OCI-LY3 (cell line): ENCODE data around the gene ZDHHC19.
"Not testable (repeated sequence)": the region's sequence is repeated elsewhere in the genome, so short reads cannot be mapped to it uniquely, and the experiment has no call there.

Experiments
- H2AFZ ChIP-seq: fragments of 200-600, 300-600 bp; shearing (Covaris generic); 2 replicates; pipeline ENCODE4 v1.6.0; 2014; ENCODE audit warnings: antibody characterized with exemption, low read depth, low read length
- H3K27ac ChIP-seq: fragments of 200-600, 300-600 bp; sonication (generic); 2 replicates; pipeline ENCODE4 v1.5.1; 2014; ENCODE audit warnings: mild to moderate bottlenecking, low read length, moderate library complexity, mixed read lengths
- H3K27me3 ChIP-seq: fragments of 200-600, 300-600 bp; sonication (generic); 2 replicates; pipeline ENCODE4 v1.6.1; 2014; ENCODE audit warnings: low read depth, low read length, mixed read lengths
- H3K36me3 ChIP-seq: fragments of 200-600, 300-600 bp; sonication (generic); replicated peaks from 2 replicates; pipeline ENCODE3; 2014; ENCODE audit warnings: low read depth, low read length, mixed read lengths
- H3K4me1 ChIP-seq: fragments of 300-600, 200-600 bp; sonication (generic); 2 replicates; pipeline ENCODE4 v1.6.1; 2014; ENCODE audit warnings: low read length, mixed read lengths
- H3K4me2 ChIP-seq: fragments of 200-600, 300-600 bp; sonication (generic); 2 replicates; pipeline ENCODE4 v1.6.1; 2014; ENCODE audit warnings: low read length, mixed read lengths
- H3K4me3 ChIP-seq: fragments of 300-600, 200-600 bp; sonication (generic); 2 replicates; pipeline ENCODE4 v1.5.1; 2014; ENCODE audit warnings: antibody characterized with exemption, mild to moderate bottlenecking, low read length, moderate library complexity
- H3K79me2 ChIP-seq: fragments of 300-600, 200-600 bp; shearing (Covaris generic); 2 replicates; pipeline ENCODE4 v1.6.1; 2014; ENCODE audit warnings: mild to moderate bottlenecking, low read length, mixed read lengths
- H3K9ac ChIP-seq: fragments of 300-600, 200-600 bp; shearing (Covaris generic); 2 replicates; pipeline ENCODE4 v1.6.0; 2014; ENCODE audit warnings: mild to moderate bottlenecking, low read length, moderate library complexity
- H3K9me3 ChIP-seq: fragments of 200-600, 300-600 bp; shearing (Covaris generic); 2 replicates; pipeline ENCODE4 v1.6.1; 2014; ENCODE audit warnings: low read length, mixed read lengths; ENCODE audit not compliant: insufficient read depth
- H4K20me1 ChIP-seq: fragments of 200-600, 300-600 bp; sonication (generic); 2 replicates; pipeline ENCODE4 v1.6.1; 2016; ENCODE audit warnings: low read length, mixed read lengths; ENCODE audit not compliant: insufficient read depth
- CTCF ChIP-seq: fragments of 200-600, 300-600 bp; sonication (generic); IDR thresholded peaks from 2 replicates; pipeline ENCODE4 v1.5.1; 2014; ENCODE audit warnings: antibody characterized with exemption, low read length, low read depth
- EZH2phosphoT487 ChIP-seq: fragments of 200-600 bp; shearing (Covaris generic); IDR thresholded peaks from 2 replicates; pipeline ENCODE4 v1.6.1; 2018; ENCODE audit warnings: antibody characterized with exemption, mixed run types, low read depth

The ZDHHC19 gene

DNA sequence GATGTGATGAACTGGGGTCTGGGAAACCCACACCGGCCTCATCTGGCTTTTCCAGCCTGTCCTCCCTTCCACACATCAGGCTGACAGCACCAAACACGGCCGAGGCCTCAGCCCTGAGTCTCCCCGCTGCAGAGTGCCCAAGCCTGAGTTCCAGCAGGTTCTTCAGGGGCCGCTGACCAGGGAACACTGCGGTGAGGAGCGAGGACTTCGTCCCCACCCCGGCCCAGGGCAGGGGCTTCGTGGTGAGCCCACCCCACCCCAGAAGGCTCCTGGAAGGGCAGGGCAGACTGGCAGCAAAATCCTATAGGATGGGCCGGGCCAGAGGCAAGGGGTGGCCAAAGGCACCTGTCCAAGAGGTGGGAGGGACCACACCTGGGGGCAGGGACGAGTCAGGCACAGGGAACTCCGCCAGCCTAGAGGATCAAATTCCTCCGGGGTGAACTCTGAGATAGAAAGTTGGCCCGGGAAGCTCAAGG is 4.9 kb upstream of the ZDHHC19 start, which contains the start of gene SLC51A:
TSS of gene SLC51A (plus strand) at position 446 of the 476 bp plus-strand sequence. CDS start 179 bp downstream, outside the sequence.
- H3K4me1 ChIP-seq = peaks cover 8% of the 10 kb centered on the region; the same call in 1 of the 2 replicates
- H3K36me3 ChIP-seq = no peaks in the 10 kb centered on the region
- no peak for TF ChIP-seq CTCF
- TF ChIP-seq EZH2phosphoT487 = no peak
- no peak within 1 kb of the TSS for H3K4me3 ChIP-seq
- H3K9ac ChIP-seq = no peak within 1 kb of the TSS
- no peak within 1 kb of the TSS for H3K4me2 ChIP-seq
- no peaks in the 10 kb centered on the region for H3K9me3 ChIP-seq
- H3K27ac ChIP-seq = no peak within 1 kb of the TSS
- no peaks in the 10 kb centered on the region for H3K79me2 ChIP-seq
- no peaks in the 10 kb centered on the region for H4K20me1 ChIP-seq
- no peaks in the 10 kb centered on the region for H3K27me3 ChIP-seq
- H2AFZ ChIP-seq = no peak within 1 kb of the TSS

- no peaks in the 10 kb centered on the region for H3K36me3 ChIP-seq
- H3K9me3 ChIP-seq = no peaks in the 10 kb centered on the region
- H3K4me2 ChIP-seq = no peak overlapping the region
- H3K9ac ChIP-seq = no peak overlapping the region
- no peaks in the 10 kb centered on the region for H4K20me1 ChIP-seq
- no peaks in the 10 kb centered on the region for H3K79me2 ChIP-seq
- H2AFZ ChIP-seq = no peak overlapping the region
- H3K4me1 ChIP-seq = peaks cover 8% of the 10 kb centered on the region; the same call in 1 of the 2 replicates
- no peak overlapping the region for H3K4me3 ChIP-seq
- H3K27me3 ChIP-seq = no peaks in the 10 kb centered on the region
- no peak overlapping the region for H3K27ac ChIP-seq
- TF ChIP-seq EZH2phosphoT487 (no peak), CTCF (no peak)
Measured at GRCh38 chr3:196215493-196216020, 4.4 kb upstream of the ZDHHC19 start.

DNA sequence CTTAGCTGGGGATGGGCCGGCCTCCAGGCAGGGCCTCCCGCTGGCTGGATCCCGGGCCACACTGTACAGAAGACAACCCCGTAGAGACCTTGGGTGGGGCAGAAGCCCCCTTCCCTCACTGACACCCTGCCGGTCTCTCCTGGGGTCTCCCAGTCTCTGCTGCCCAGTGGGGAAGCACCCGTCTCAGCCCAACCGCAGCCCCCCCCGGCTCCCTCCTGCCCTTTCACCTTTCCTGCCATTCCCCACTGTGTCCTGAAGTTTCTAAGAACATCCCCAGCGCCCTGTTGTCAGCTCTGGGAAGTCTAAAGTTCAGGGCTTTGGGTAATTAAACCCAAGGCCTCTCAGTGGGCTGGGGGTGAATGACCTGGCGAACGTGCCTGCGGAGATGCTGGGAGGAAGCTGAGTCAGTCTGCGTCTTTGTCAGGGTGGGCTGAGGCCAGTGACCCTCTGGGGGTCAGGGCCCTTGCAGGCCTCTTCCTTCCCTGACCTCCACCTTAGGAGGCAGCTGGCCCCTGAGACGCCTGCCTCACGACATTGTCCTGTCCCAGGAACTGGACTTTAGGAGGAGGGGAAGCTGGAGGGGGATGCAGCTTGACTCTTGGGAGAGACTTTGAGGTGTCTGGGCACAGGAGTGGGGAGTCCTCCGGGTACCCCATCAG is 3.7 kb upstream of the ZDHHC19 start:
- peaks cover 8% of the 10 kb centered on the region; the same call in 1 of the 2 replicates for H3K4me1 ChIP-seq
- H4K20me1 ChIP-seq = no peaks in the 10 kb centered on the region
- no peaks in the 10 kb centered on the region for H3K9me3 ChIP-seq
- no peak overlapping the region for H3K27ac ChIP-seq
- no peak overlapping the region for H3K9ac ChIP-seq
- H3K79me2 ChIP-seq = no peaks in the 10 kb centered on the region
- H3K4me3 ChIP-seq = no peak overlapping the region
- H3K4me2 ChIP-seq = no peak overlapping the region
- no peak overlapping the region for H2AFZ ChIP-seq
- TF ChIP-seq CTCF (no peak), EZH2phosphoT487 (no peak)
- no peaks in the 10 kb centered on the region for H3K27me3 ChIP-seq
- no peaks in the 10 kb centered on the region for H3K36me3 ChIP-seq

DNA sequence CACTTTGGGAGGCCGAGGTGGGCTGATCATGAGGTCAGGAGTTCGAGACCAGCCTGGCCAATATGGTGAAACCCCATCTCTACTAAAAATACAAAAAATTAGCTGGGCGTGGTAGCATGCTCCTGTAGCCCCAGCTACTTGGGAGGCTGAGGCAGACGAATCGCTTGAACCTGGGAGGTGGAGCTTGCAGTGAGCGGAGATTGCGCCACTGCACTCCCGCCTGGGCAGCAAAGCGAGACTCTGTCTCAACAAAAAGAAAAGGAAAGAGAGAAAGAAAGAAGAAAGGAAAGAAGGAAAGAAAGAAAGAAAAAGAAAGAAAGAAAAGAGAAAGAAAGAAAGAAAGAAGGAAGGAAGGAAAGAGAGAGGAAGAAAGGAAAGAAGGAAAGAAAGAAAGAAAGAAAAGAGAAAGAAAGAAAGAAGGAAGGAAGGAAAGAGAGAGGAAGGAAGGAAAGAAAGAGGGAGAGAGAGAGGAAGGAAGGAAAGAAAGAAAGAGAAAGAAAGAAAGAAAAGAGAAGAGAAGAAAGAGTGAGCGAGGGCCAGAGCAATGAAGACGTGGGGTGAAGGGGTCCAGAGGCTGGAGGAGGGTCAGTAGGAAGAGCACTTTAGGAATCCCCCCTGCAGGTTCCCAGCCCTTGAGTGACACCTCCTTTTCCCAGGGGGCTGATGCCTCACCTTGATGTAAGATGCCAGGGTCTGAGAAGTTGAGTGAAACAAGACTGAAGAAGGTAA is 1.1 kb downstream of the ZDHHC19 start:
- H3K4me2 ChIP-seq, H3K36me3 ChIP-seq, H3K79me2 ChIP-seq, H4K20me1 ChIP-seq, H3K4me3 ChIP-seq, H3K27me3 ChIP-seq, H3K4me1 ChIP-seq, H3K27ac ChIP-seq, H3K9ac ChIP-seq, H3K9me3 ChIP-seq, H2AFZ ChIP-seq: not testable (repeated sequence)
